Aorta (tissue), 5 donors: Measurements from ENCODE around the gene VWCE. TPM values are rescaled to one million over a fixed set of nuclear protein-coding genes. Genes with fewer than 3 reads are reported as not detected.
"Not testable (repeated sequence)": the region's sequence is repeated elsewhere in the genome, so short reads cannot be mapped to it uniquely, and the experiment has no call there.

Experiments
- ATAC-seq: fragments of 200-7000 bp; cut with Tn5 transposase; one replicate; pipeline ENCODE4 v1.9.1; 2022; ENCODE audit warnings: moderate library complexity; ENCODE audit not compliant: low FRiP score
- DNase-seq, 2 donors: peaks; one replicate each; pipeline ENCODE4 v3.0.0-alpha.2; 2020
- H3K27ac ChIP-seq, 2 donors: one replicate each; pipeline ENCODE4 v1.5.1; 2013; ENCODE audit warnings: low read length in 2 of 2, mild to moderate bottlenecking in 2 of 2, moderate library complexity in 2 of 2, control low read depth in 1 of 2, inconsistent platforms in 1 of 2, low read depth in 1 of 2
- H3K27me3 ChIP-seq, 2 donors: one replicate each; pipeline ENCODE4 v1.6.1; 2013; ENCODE audit warnings: control low read depth in 1 of 2, low read length in 1 of 2, mild to moderate bottlenecking in 1 of 2, moderate library complexity in 1 of 2; ENCODE audit not compliant: insufficient read depth in 2 of 2, control insufficient read depth in 1 of 2
- H3K36me3 ChIP-seq, 2 donors: one replicate each; pipeline ENCODE4 v1.6.1; 2013; ENCODE audit warnings: control low read depth in 1 of 2, low read length in 1 of 2, mild to moderate bottlenecking in 1 of 2; ENCODE audit not compliant: insufficient read depth in 2 of 2, control insufficient read depth in 1 of 2
- H3K4me1 ChIP-seq, 2 donors: one replicate each; pipeline ENCODE4 v1.6.1; 2013; ENCODE audit warnings: low read length in 2 of 2, control low read depth in 1 of 2, mild to moderate bottlenecking in 1 of 2, moderate library complexity in 1 of 2; ENCODE audit not compliant: insufficient read depth in 2 of 2, control insufficient read depth in 1 of 2
- H3K4me3 ChIP-seq, 2 donors: one replicate each; pipeline ENCODE4 v1.5.1; 2013; ENCODE audit warnings: low read length in 2 of 2, control low read depth in 1 of 2, mild to moderate bottlenecking in 1 of 2
- H3K9me3 ChIP-seq: one replicate; pipeline ENCODE4 v1.6.1; 2013; ENCODE audit warnings: mild to moderate bottlenecking, low read length; ENCODE audit not compliant: control insufficient read depth
- WGBS, 2 donors: extraction: QIAGEN DNeasy Blood & Tissue Kit; methylation state at CpG; one replicate each; pipeline ENCODE4 v1.1.7; 2013; 5-methylcytosine and 5-hydroxymethylcytosine counted together
- intact Hi-C, 2 donors: fragments of 100-400 bp; cut with DNase I; formaldehyde crosslinking; loops; one replicate each; pipeline versions ENCODE4 v1.14.2 to v1.15.0; 2022
- polyA plus RNA-seq, 2 donors: library from polyadenylated mRNA; stranded (reverse); fragments of 200-250 nt; gene quantifications; one replicate each; pipeline ENCODE4 v1.2.3, GENCODE V29; 2013
- total RNA-seq, 2 donors: library from RNA; stranded (reverse); fragmentation: NEBNext Ultra II Directional; extraction: Animal tissue kit (Norgen Biotek cat#: 25700); gene quantifications; one replicate each; pipeline ENCODE4 v1.2.1, GENCODE V29; 2021
- donor health status: healthy with polysubstance abuse.
- donor health status: Bipolar disorder and iron deficiency.
- donor health status: DM: no; HTN: no; CAD: no.
- donor health status: DM: no; HTN: no; CAD: no.
- donor health status: DM: yes; HTN: yes; CAD: no.

VWCE gene
- total and polyA plus RNA-seq, 4 donors, result 2.0 to 5.6 (median 3.0) TPM; not detected in 1

DNA sequence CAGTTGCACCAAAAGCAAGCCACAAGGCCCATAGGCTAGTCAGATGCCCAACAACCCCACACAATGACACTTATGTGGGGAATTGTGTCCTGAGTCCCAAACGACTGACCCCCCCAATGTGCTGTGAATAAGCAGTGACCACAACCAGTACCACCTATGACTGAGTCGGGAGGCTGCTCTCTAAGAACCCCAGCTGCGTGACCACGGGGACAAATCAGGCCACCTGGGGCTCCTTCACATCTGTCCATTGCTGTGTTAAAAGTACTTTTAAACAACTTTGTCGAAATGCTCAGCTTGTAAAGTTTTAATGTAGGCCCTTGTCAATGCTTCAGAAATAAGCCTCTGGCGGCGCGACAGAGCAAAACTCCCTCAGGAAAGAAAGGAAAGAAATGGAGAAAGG lies 54.8 kb downstream of the VWCE start:
- DNase-seq, result peak; percentile 3 to 62
- intact Hi-C loops, H3K36me3 ChIP-seq, H3K4me3 ChIP-seq, ATAC-seq, H3K9me3 ChIP-seq, H3K4me1 ChIP-seq, H3K27me3 ChIP-seq, H3K27ac ChIP-seq: not testable (repeated sequence)
- WGBS, 2 donors, result 67 to 70% methylated on average over 7 to 8 of the region's 8 CpGs

DNA sequence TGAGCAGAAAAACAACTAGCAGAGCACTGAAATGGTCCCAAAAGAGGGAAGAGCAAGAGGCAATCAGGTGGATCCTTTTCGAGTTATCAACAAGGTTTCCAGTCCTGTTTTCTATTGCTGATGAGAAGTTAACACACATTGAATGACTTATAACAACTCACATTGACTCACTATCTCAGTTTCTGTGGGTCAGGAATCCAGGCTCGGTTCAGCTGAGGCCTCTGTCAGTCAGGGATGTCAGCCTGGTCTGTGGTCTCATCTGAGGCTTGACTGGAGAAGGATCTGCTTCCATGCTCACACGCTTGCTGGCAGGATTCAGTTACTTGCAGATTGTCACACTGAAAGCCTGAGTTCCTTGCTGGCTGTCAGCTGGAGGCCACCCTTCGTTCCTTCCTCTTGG lies 58.0 kb downstream of the VWCE start:
- H3K27ac ChIP-seq, intact Hi-C loops, H3K27me3 ChIP-seq, H3K36me3 ChIP-seq, ATAC-seq, DNase-seq, H3K4me3 ChIP-seq, H3K9me3 ChIP-seq, H3K4me1 ChIP-seq: not testable (repeated sequence)
- no CpG with 5 or more reads among the region's 4 CpGs for WGBS, 2 donors

DNA sequence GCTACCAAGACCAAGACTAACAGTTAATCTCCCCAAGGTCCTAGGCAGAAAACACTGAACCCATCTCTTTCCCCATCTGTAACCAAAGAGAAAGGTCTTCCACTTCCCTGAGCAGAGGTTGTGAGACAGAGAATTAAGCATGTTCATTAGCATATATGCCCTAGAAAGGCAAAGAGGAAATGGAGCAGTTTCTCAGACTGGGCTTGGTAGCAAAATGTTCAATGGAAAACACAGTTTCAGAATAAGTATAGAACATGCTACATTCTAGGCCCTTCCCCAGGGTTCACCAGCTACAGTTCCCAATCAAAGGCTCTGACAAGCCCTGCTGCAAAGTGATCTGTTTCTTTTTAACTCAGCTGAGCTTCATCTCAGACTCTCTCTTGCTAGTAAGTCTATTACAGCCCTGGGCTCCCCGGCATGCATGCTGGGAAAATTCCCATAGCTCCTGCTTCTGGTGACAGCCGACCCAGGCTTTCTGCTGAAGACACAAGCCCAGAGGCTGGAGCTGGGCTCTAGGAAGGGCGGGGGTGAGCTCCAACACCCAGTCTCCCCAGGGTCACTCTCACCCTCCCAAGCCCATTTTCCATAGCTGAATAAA lies 62.5 kb downstream of the VWCE start:
- intact Hi-C loops, ATAC-seq, H3K4me3 ChIP-seq, DNase-seq, H3K27ac ChIP-seq, H3K36me3 ChIP-seq, H3K9me3 ChIP-seq, H3K27me3 ChIP-seq, H3K4me1 ChIP-seq: not testable (repeated sequence)
- WGBS, 2 donors, result no CpG with 5 or more reads among the region's 3 CpGs

DNA sequence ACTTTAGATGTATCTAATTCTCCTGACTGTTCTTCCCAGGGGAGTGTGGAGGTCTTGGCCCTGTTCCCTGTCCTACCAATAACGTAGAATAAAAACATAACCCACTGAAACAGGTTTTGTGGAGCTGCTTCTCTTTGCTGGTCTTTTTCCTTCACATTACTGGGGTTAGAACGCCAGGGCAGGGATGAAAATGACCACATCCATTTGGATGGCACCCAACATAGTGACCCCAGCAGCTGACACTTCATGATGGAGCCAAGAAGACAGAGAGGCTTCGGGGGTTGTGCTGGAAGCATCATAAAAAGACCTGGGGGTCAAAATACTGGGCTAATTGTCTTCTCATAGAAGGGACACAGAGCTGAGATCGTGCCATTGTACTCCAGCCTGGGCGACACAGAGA lies 63.5 kb downstream of the VWCE start:
- no CpG with 5 or more reads among the region's 5 CpGs for WGBS, 2 donors
- ATAC-seq, intact Hi-C loops: not testable (repeated sequence)

DNA sequence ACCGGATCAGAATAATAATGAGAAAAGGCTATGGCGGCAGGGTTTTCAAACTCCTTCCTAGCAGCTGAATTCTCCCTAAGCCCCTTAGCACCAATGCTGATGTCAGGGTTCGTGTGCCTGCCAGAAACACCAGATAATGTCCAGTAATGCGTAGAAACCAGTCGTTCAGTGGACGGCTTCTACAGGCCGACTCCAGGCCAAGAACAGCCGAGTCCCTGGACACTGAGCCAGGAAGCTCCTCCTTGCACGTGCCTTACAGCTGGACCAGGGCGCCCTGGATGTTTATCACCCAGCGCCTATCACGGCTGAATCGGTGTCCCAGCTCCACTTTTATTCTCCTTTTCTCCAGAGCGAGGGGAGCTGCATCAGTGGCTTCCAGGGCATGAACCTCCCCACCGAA lies 64.1 kb downstream of the VWCE start:
- H3K36me3 ChIP-seq, ATAC-seq, DNase-seq, H3K9me3 ChIP-seq, H3K4me1 ChIP-seq, H3K4me3 ChIP-seq, intact Hi-C loops, H3K27ac ChIP-seq, H3K27me3 ChIP-seq: not testable (repeated sequence)
- no CpG with 5 or more reads among the region's 15 CpGs for WGBS, 2 donors

More for the DNA sequence above, 63.5 kb downstream of the VWCE start:
- not testable (repeated sequence) for DNase-seq, H3K9me3 ChIP-seq, H3K4me3 ChIP-seq, H3K4me1 ChIP-seq, H3K27me3 ChIP-seq, H3K36me3 ChIP-seq, H3K27ac ChIP-seq

DNA sequence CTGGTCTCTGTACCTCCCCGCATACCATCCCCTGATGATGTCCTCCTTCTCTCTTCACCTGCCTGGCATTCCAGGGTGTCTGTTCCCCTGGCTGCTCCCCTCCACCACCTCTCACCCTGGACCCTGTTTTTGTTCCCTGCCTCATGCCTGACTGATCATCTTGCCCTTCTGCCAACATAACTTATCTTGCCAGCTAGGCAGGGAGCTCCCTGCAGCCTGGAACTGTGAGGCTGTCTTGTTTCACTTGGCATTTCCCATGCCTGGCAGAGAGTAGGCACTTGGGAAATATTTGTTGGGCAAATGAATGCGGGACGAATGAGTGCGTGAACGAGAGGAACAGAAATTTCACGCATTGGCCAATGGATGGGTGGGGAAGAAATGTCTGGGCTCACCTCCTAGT lies 65.7 kb downstream of the VWCE start:
- H3K27me3 ChIP-seq, intact Hi-C loops, H3K4me1 ChIP-seq, DNase-seq, ATAC-seq, H3K4me3 ChIP-seq, H3K9me3 ChIP-seq, H3K36me3 ChIP-seq, H3K27ac ChIP-seq: not testable (repeated sequence)
- no CpG with 5 or more reads among the region's 6 CpGs for WGBS, 2 donors

GRCh38 chr11:61226457-61227137 lies 68.5 kb downstream of the VWCE start:
- intact Hi-C loops, H3K27ac ChIP-seq, H3K9me3 ChIP-seq, H3K36me3 ChIP-seq, H3K4me1 ChIP-seq, ATAC-seq, H3K4me3 ChIP-seq, DNase-seq, H3K27me3 ChIP-seq: not testable (repeated sequence)
- WGBS, 2 donors, result no CpG with 5 or more reads among the region's 10 CpGs

GRCh38 chr11:61222692-61223091 lies 72.4 kb downstream of the VWCE start:
- ATAC-seq, intact Hi-C loops, H3K27ac ChIP-seq, H3K27me3 ChIP-seq, DNase-seq, H3K36me3 ChIP-seq, H3K4me1 ChIP-seq, H3K4me3 ChIP-seq, H3K9me3 ChIP-seq: not testable (repeated sequence)
- no CpG with 5 or more reads among the region's 5 CpGs for WGBS, 2 donors

DNA sequence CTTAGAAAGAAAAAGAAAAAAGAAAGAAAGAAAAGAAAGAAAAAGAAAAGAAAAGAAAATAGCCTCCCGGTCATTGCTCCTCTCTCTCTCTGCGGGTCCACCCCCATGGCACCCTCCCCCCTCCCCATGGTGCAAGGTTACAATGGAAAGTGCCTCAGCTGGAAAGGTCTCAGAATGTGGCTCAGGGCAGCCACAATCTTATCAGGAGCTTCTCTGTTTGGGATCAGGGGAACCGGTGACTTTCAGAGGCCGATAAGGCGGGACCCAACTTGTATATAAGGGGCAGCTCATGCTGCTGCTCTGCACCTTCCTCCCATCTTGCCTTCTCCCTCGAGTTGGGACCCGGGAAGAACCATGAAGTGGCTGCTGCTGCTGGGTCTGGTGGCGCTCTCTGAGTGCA lies 73.1 kb downstream of the VWCE start, which contains the start of gene PGA4:
Gene PGA4, plus strand, starts transcription at position 301 of the 400 bp plus-strand sequence. Its CDS starts 54 bp downstream, at position 355.
- ATAC-seq, H3K4me3 ChIP-seq, H3K9me3 ChIP-seq, DNase-seq, H3K4me1 ChIP-seq, intact Hi-C loops, H3K27me3 ChIP-seq, H3K27ac ChIP-seq, H3K36me3 ChIP-seq: not testable (repeated sequence)
- no CpG with 5 or more reads among the region's 8 CpGs for WGBS, 2 donors
